ENCODE measurements around the gene ULBP2.
"Not testable (repeated sequence)": the region's sequence is repeated elsewhere in the genome, so short reads cannot be mapped to it uniquely, and the experiment has no call there.

Gene ULBP2

DNA sequence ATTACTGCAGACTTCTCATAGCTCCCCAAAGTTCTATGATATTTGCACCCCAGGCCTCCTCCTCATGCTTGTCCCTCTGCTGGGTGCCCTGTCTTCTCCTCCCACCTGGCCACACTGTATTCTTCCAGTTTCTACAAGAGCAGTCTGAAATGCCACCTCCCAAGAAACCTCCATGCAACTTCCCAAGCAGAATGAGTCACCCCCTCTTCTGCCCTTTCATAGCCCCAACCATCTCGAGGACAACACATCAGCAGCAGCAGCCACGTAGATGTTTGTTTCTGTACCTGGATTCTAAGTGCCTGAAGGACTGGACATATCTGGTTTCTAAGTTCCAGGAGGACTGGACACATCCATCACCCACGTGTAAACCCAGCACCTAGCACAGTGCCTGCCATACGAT lies 6.6 kb upstream of the ULBP2 start:
- H3K4me2 ChIP-seq (ENCODE audit: low read depth, low read length) = no peak overlapping the region
- H3K27me3 ChIP-seq (replicated peaks; ENCODE audit: insufficient read depth, low read length) = peaks cover 76% of the 10 kb centered on the region

DNA sequence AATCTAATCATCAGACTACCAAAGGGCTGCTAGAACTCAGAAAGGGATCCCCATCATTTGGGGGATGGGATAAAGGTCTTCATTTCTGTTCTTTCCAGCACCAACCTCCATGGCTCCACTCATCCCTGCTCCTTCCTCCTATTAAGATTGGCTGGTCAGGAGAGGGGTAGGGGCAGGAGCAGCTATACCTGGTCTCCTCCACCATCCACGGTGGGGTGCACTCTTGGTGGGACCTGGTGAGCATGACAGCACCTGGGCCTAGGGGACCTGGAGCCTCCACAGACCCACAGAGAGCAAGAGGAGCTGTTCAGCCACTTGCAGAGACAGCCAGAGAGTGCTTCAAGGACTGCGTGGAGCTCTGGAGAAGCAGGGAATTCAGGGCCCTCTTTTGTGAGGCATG lies 6.1 kb upstream of the ULBP2 start:
- Histone ChIP-seq H3K79me2 (ENCODE audit: low read length) (no peaks in the 10 kb centered on the region), H2AFZ (ENCODE audit: low read length) (no peak overlapping the region), H3K4me2 (ENCODE audit: low read depth, low read length) (no peak overlapping the region), H3K36me3 (replicated peaks; ENCODE audit: insufficient read depth, low read length) (no peaks in the 10 kb centered on the region), H3K4me1 (ENCODE audit: low read length) (0 out of 2 replicates have a peak, but pooled peaks cover 8% of the 10 kb centered on the region), H4K20me1 (ENCODE audit: insufficient read depth, low read length) (no peaks in the 10 kb centered on the region), H3K27me3 (replicated peaks; ENCODE audit: insufficient read depth, low read length) (peaks cover 76% of the 10 kb centered on the region), H3K9me2 (replicated peaks; ENCODE audit: insufficient read depth, low read length) (no peaks in the 10 kb centered on the region), H3K9me3 (replicated peaks; ENCODE audit: insufficient read depth, low read length) (no peaks in the 10 kb centered on the region), H3K4me3 (ENCODE audit: low read length) (no peak overlapping the region), H3F3A (ENCODE audit: insufficient read depth, low read length) (no peaks in the 10 kb centered on the region), H3K9ac (ENCODE audit: low read length) (no peak overlapping the region), H3K27ac (ENCODE audit: low read length) (no peak overlapping the region)
- no peak for DNase-seq
- TF ChIP-seq CTCF (IDR thresholded peaks at IDR 0.05; ENCODE audit: low read length) (no peak), EZH2 (optimal IDR thresholded peaks at IDR 0.05; ENCODE audit: low read depth, low read length) (no peak), EZH2phosphoT487 (IDR thresholded peaks at IDR 0.05; ENCODE audit: low read length) (no peak)

More for the DNA sequence above, 6.6 kb upstream of the ULBP2 start:
- H3K36me3 ChIP-seq (replicated peaks; ENCODE audit: insufficient read depth, low read length) = no peaks in the 10 kb centered on the region
- DNase-seq = no peak
- no peak overlapping the region for H3K27ac ChIP-seq (ENCODE audit: low read length)
- no peaks in the 10 kb centered on the region for H3K9me3 ChIP-seq (replicated peaks; ENCODE audit: insufficient read depth, low read length)
- H2AFZ ChIP-seq (ENCODE audit: low read length) = no peak overlapping the region
- H3K9ac ChIP-seq (ENCODE audit: low read length) = no peak overlapping the region
- H3K4me1 ChIP-seq (ENCODE audit: low read length) = 0 out of 2 replicates have a peak, but pooled peaks cover 8% of the 10 kb centered on the region
- no peaks in the 10 kb centered on the region for H3F3A ChIP-seq (ENCODE audit: insufficient read depth, low read length)
- H3K79me2 ChIP-seq (ENCODE audit: low read length) = no peaks in the 10 kb centered on the region
- no peaks in the 10 kb centered on the region for H3K9me2 ChIP-seq (replicated peaks; ENCODE audit: insufficient read depth, low read length)
- no peak overlapping the region for H3K4me3 ChIP-seq (ENCODE audit: low read length)
- no peaks in the 10 kb centered on the region for H4K20me1 ChIP-seq (ENCODE audit: insufficient read depth, low read length)
- TF ChIP-seq EZH2phosphoT487 (IDR thresholded peaks at IDR 0.05; ENCODE audit: low read length) (no peak), EZH2 (optimal IDR thresholded peaks at IDR 0.05; ENCODE audit: low read depth, low read length) (no peak), CTCF (IDR thresholded peaks at IDR 0.05; ENCODE audit: low read length) (no peak)

GRCh38 chr6:149936743-149937142 lies 5.1 kb upstream of the ULBP2 start:
- DNase-seq = no peak
- H3K9ac ChIP-seq (ENCODE audit: low read length) = no peak overlapping the region
- H3K27me3 ChIP-seq (replicated peaks; ENCODE audit: insufficient read depth, low read length) = peaks cover 75% of the 10 kb centered on the region
- no peaks in the 10 kb centered on the region for H3K9me3 ChIP-seq (replicated peaks; ENCODE audit: insufficient read depth, low read length)
- H3K36me3 ChIP-seq (replicated peaks; ENCODE audit: insufficient read depth, low read length) = no peaks in the 10 kb centered on the region
- H3K9me2 ChIP-seq (replicated peaks; ENCODE audit: insufficient read depth, low read length) = no peaks in the 10 kb centered on the region
- H3K4me2 ChIP-seq (ENCODE audit: low read depth, low read length) = no peak overlapping the region
- no peaks in the 10 kb centered on the region for H3K79me2 ChIP-seq (ENCODE audit: low read length)
- no peak overlapping the region for H3K27ac ChIP-seq (ENCODE audit: low read length)
- H2AFZ ChIP-seq (ENCODE audit: low read length) = no peak overlapping the region
- H3K4me3 ChIP-seq (ENCODE audit: low read length) = no peak overlapping the region
- TF ChIP-seq EZH2 (optimal IDR thresholded peaks at IDR 0.05; ENCODE audit: low read depth, low read length) (no peak), EZH2phosphoT487 (IDR thresholded peaks at IDR 0.05; ENCODE audit: low read length) (no peak), CTCF (IDR thresholded peaks at IDR 0.05; ENCODE audit: low read length) (no peak)
- H4K20me1 ChIP-seq (ENCODE audit: insufficient read depth, low read length) = no peaks in the 10 kb centered on the region
- 0 out of 2 replicates have a peak, but pooled peaks cover 8% of the 10 kb centered on the region for H3K4me1 ChIP-seq (ENCODE audit: low read length)
- no peaks in the 10 kb centered on the region for H3F3A ChIP-seq (ENCODE audit: insufficient read depth, low read length)

DNA sequence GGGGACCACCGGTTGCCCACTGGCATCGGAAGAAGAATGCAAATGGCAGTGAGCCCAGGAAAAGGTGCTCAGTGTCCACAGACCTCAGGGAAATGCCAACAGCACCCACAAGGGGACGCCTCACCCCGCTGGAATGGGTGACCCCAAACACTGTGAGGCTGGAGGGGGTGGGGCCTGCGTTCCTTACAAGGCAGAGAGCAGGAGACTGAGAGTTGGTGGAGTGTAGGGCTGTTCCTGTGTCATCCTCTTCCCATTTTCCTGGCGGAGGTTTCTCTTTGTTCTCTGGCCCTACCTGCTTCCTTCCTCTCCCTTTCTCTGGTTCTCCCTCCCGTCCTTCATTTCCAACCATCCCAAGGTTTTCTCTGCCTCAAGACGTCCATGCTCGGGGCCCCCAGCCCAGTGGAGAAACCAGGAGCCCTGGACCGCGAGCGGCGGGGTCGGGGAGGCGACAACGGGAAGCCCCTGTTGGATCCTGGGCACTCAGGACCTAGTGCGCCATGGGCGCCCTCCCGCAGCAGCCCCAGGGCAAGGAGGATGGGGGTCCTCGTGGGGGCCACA lies 3.7 kb upstream of the ULBP2 start:
- H3F3A ChIP-seq (ENCODE audit: insufficient read depth, low read length); H3K4me1 ChIP-seq (ENCODE audit: low read length); H3K9ac ChIP-seq (ENCODE audit: low read length); DNase-seq; H3K79me2 ChIP-seq (ENCODE audit: low read length); H3K36me3 ChIP-seq (replicated peaks; ENCODE audit: insufficient read depth, low read length); H4K20me1 ChIP-seq (ENCODE audit: insufficient read depth, low read length); H3K9me2 ChIP-seq (replicated peaks; ENCODE audit: insufficient read depth, low read length); H3K9me3 ChIP-seq (replicated peaks; ENCODE audit: insufficient read depth, low read length); H2AFZ ChIP-seq (ENCODE audit: low read length); H3K4me3 ChIP-seq (ENCODE audit: low read length); H3K27ac ChIP-seq (ENCODE audit: low read length): not testable (repeated sequence)
- Histone ChIP-seq H3K27me3 (replicated peaks; ENCODE audit: insufficient read depth, low read length) (peaks cover 78% of the 10 kb centered on the region), H3K4me2 (ENCODE audit: low read depth, low read length) (peak overlapping the region; percentile 81; the same call in 1 of the 2 replicates)
